ENCODE measurements around the gene DUSP14.

The DUSP14 gene

GRCh38 chr17:37517881-37518280, 28.2 kb downstream of the DUSP14 start:
- DNase-seq (ENCODE audit: low spot score) = no peak

- peak; percentile 20 for DNase-seq (ENCODE audit: low spot score)
Measured at GRCh38 chr17:37518826-37519225, 29.1 kb downstream of the DUSP14 start.

GRCh38 chr17:37519251-37519985, 29.7 kb downstream of the DUSP14 start:
- DNase-seq (ENCODE audit: low spot score) = peak; percentile 27

GRCh38 chr17:37520174-37520573, 30.5 kb downstream of the DUSP14 start:
- no peak for DNase-seq (ENCODE audit: low spot score)

GRCh38 chr17:37521821-37522220, 32.1 kb downstream of the DUSP14 start:
- no peak for DNase-seq (ENCODE audit: low spot score)

- DNase-seq (ENCODE audit: low spot score) = no peak
Measured at GRCh38 chr17:37523715-37524219, 34.1 kb downstream of the DUSP14 start.

GRCh38 chr17:37527249-37527851, 37.7 kb downstream of the DUSP14 start:
- DNase-seq (ENCODE audit: low spot score) = peak; percentile 60

GRCh38 chr17:37530420-37530819, 40.7 kb downstream of the DUSP14 start:
- peak; percentile 20 for DNase-seq (ENCODE audit: low spot score)

GRCh38 chr17:37532756-37533155, 43.1 kb downstream of the DUSP14 start:
- DNase-seq (ENCODE audit: low spot score) = no peak

- no peak for DNase-seq (ENCODE audit: low spot score)
Measured at GRCh38 chr17:37535906-37536305, 46.2 kb downstream of the DUSP14 start.

GRCh38 chr17:37538981-37539659, 49.4 kb downstream of the DUSP14 start:
- no peak for DNase-seq (ENCODE audit: low spot score)

GRCh38 chr17:37541880-37542660, 52.4 kb downstream of the DUSP14 start:
- peak; percentile 52 for DNase-seq (ENCODE audit: low spot score)

GRCh38 chr17:37543637-37544052, 54.0 kb downstream of the DUSP14 start:
- DNase-seq (ENCODE audit: low spot score) = no peak

GRCh38 chr17:37545486-37545885, 55.8 kb downstream of the DUSP14 start:
- DNase-seq (ENCODE audit: low spot score) = no peak

- DNase-seq (ENCODE audit: low spot score) = no peak
Measured at GRCh38 chr17:37546302-37546701, 56.6 kb downstream of the DUSP14 start.

- no peak for DNase-seq (ENCODE audit: low spot score)
Measured at GRCh38 chr17:37547986-37548385, 58.3 kb downstream of the DUSP14 start.

- DNase-seq (ENCODE audit: low spot score) = no peak
Measured at GRCh38 chr17:37551788-37552187, 62.1 kb downstream of the DUSP14 start.

GRCh38 chr17:37553401-37553966, 63.8 kb downstream of the DUSP14 start:
- DNase-seq (ENCODE audit: low spot score) = no peak

- DNase-seq (ENCODE audit: low spot score) = no peak
Measured at GRCh38 chr17:37555386-37555785, 65.7 kb downstream of the DUSP14 start.

- DNase-seq (ENCODE audit: low spot score) = no peak
Measured at GRCh38 chr17:37557482-37557881, 67.8 kb downstream of the DUSP14 start.

GRCh38 chr17:37558299-37558698, 68.6 kb downstream of the DUSP14 start:
- no peak for DNase-seq (ENCODE audit: low spot score)

Data from AG08395 (cell line).